ENCODE results near the gene ATRIP. TPM values are rescaled to one million over a fixed set of nuclear protein-coding genes. Genes with fewer than 3 reads are reported as not detected.
"Not testable (repeated sequence)": the region's sequence is repeated elsewhere in the genome, so short reads cannot be mapped to it uniquely, and the experiment has no call there.

ATRIP gene
- polyA plus RNA-seq, 3 donors: 1.8 to 4.7 (median 2.8) TPM

GRCh38 chr3:48459773-48460516, 13.4 kb downstream of the ATRIP start:
- no peak overlapping the region for H2AFZ ChIP-seq (ENCODE audit: insufficient read depth, low read depth, low read length, poor library complexity, severe bottlenecking)
- H3K27me3 Mint-ChIP-seq (ENCODE audit: low read depth in 3 of 3): peaks cover 0 to 2% (median 0%) of the 10 kb centered on the region in 3 donors
- no peak for DNase-seq
- H3K4me2 ChIP-seq (replicated peaks; ENCODE audit: extremely low read depth, low read length, poor library complexity, severe bottlenecking): no peak overlapping the region
- H3K79me2 ChIP-seq (ENCODE audit: insufficient read depth, low read length): no peaks in the 10 kb centered on the region
- no peaks in the 10 kb centered on the region for H3K9me3 ChIP-seq (replicated peaks in 1 of 2; ENCODE audit: control insufficient read depth in 1 of 2, insufficient read depth in 1 of 2, low read length in 2 of 2)
- H3K36me3 ChIP-seq (replicated peaks in 1 of 2; ENCODE audit: control insufficient read depth in 1 of 2, insufficient read depth in 2 of 2, low read length in 2 of 2): peaks cover 43 to 64% of the 10 kb centered on the region in 2 donors
- no peaks in the 10 kb centered on the region for H3K9me3 Mint-ChIP-seq
- intact Hi-C loops (cut with micrococcal nuclease): loop anchor here (10.0 kb wide), 2 partner anchors 175 to 225 kb away; partner anchors contain the start of genes SLC26A6 (in 2 of the 2) and NCKIPSD (in 1 of the 2)
- no peak overlapping the region for H3K4me3 Mint-ChIP-seq
- H3K27ac Mint-ChIP-seq: no peak overlapping the region
- H3K9ac ChIP-seq (ENCODE audit: insufficient read depth, low read length, poor library complexity, severe bottlenecking): no peak overlapping the region
- no peak for TF ChIP-seq CTCF (IDR thresholded peaks at IDR 0.05)
- H3K27me3 ChIP-seq (ENCODE audit: control insufficient read depth in 2 of 2, insufficient read depth in 2 of 2, low read length in 2 of 2): no peaks in the 10 kb centered on the region
- 97% methylated on average over 7 of the region's 7 CpGs for WGBS (ENCODE audit: insufficient coverage)
- H3K36me3 Mint-ChIP-seq: peaks cover 36 to 67% of the 10 kb centered on the region in 2 donors
- no peaks in the 10 kb centered on the region for H3K4me1 Mint-ChIP-seq
- no peaks in the 10 kb centered on the region for H4K20me1 ChIP-seq (ENCODE audit: insufficient read depth, low read length)
- H3K27ac ChIP-seq (ENCODE audit: low read depth in 1 of 2, low read length in 2 of 2): no peak overlapping the region
- H3K4me1 ChIP-seq (ENCODE audit: control insufficient read depth in 1 of 2, insufficient read depth in 2 of 2, low read length in 2 of 2): peaks cover 2% of the 10 kb centered on the region in 2 donors
- H3K4me3 ChIP-seq (replicated peaks in 1 of 3; ENCODE audit: low read depth in 2 of 3, low read length in 3 of 3): no peak overlapping the region

DNA sequence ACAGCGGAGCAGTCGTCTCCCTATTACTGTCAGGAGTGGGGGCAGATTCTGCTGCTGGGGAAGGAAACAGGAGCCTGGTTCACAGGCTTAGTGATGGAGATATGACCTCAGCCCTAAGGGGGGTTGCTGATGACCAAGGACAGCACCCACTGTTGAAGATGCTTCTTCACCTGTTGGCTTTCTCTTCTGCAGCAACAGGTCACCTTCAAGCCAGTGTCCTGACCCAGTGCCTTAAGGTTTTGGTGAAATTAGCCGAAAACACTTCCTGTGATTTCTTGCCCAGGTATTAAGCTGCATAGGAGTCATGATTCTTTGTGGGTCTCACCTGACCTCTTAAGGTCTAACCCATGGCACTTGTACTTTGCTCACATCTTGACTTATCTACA, 14.0 kb downstream of the ATRIP start:
- no peak overlapping the region for H3K4me3 ChIP-seq (replicated peaks in 1 of 3; ENCODE audit: low read depth in 2 of 3, low read length in 3 of 3)
- no peaks in the 10 kb centered on the region for H3K79me2 ChIP-seq (ENCODE audit: insufficient read depth, low read length)
- H3K27me3 Mint-ChIP-seq (ENCODE audit: low read depth in 3 of 3): peaks cover 0 to 2% (median 0%) of the 10 kb centered on the region in 3 donors
- H3K4me3 Mint-ChIP-seq: no peak overlapping the region
- H4K20me1 ChIP-seq (ENCODE audit: insufficient read depth, low read length): no peaks in the 10 kb centered on the region
- no peaks in the 10 kb centered on the region for H3K9me3 Mint-ChIP-seq
- no peak for TF ChIP-seq CTCF (IDR thresholded peaks at IDR 0.05)
- no peak overlapping the region for H2AFZ ChIP-seq (ENCODE audit: insufficient read depth, low read depth, low read length, poor library complexity, severe bottlenecking)
- 100% methylated on average over 2 of the region's 3 CpGs for WGBS (ENCODE audit: insufficient coverage)
- intact Hi-C loops (cut with micrococcal nuclease): loop anchor here (10.0 kb wide), 2 partner anchors 174 to 224 kb away; partner anchors contain the start of genes SLC26A6 (in 2 of the 2) and NCKIPSD (in 1 of the 2)
- H3K36me3 Mint-ChIP-seq: peaks cover 31 to 62% of the 10 kb centered on the region in 2 donors
- peaks cover 7% of the 10 kb centered on the region in 2 donors for H3K4me1 ChIP-seq (ENCODE audit: control insufficient read depth in 1 of 2, insufficient read depth in 2 of 2, low read length in 2 of 2)
- H3K27me3 ChIP-seq (ENCODE audit: control insufficient read depth in 2 of 2, insufficient read depth in 2 of 2, low read length in 2 of 2): no peaks in the 10 kb centered on the region
- no peak overlapping the region for H3K4me2 ChIP-seq (replicated peaks; ENCODE audit: extremely low read depth, low read length, poor library complexity, severe bottlenecking)
- H3K27ac ChIP-seq (ENCODE audit: low read depth in 1 of 2, low read length in 2 of 2): no peak overlapping the region
- peaks cover 5% of the 10 kb centered on the region for H3K4me1 Mint-ChIP-seq
- H3K9ac ChIP-seq (ENCODE audit: insufficient read depth, low read length, poor library complexity, severe bottlenecking): no peak overlapping the region
- no peak overlapping the region for H3K27ac Mint-ChIP-seq
- H3K36me3 ChIP-seq (replicated peaks in 1 of 2; ENCODE audit: control insufficient read depth in 1 of 2, insufficient read depth in 2 of 2, low read length in 2 of 2): peaks cover 43 to 58% of the 10 kb centered on the region in 2 donors
- no peaks in the 10 kb centered on the region for H3K9me3 ChIP-seq (replicated peaks in 1 of 2; ENCODE audit: control insufficient read depth in 1 of 2, insufficient read depth in 1 of 2, low read length in 2 of 2)
- DNase-seq: no peak

GRCh38 chr3:48461767-48462166, 15.2 kb downstream of the ATRIP start:
- Histone ChIP-seq H3K36me3 (replicated peaks in 1 of 2; ENCODE audit: control insufficient read depth in 1 of 2, insufficient read depth in 2 of 2, low read length in 2 of 2) (peaks cover 37 to 48% of the 10 kb centered on the region in 2 donors), H3K4me1 (ENCODE audit: control insufficient read depth in 1 of 2, insufficient read depth in 2 of 2, low read length in 2 of 2) (peaks cover 11 to 12% of the 10 kb centered on the region in 2 donors)
- peaks cover 26 to 54% of the 10 kb centered on the region in 2 donors for H3K36me3 Mint-ChIP-seq
- not testable (repeated sequence) for H3K27ac ChIP-seq (ENCODE audit: low read depth in 1 of 2, low read length in 2 of 2); H3K9me3 Mint-ChIP-seq; H3K4me1 Mint-ChIP-seq; H4K20me1 ChIP-seq (ENCODE audit: insufficient read depth, low read length); H2AFZ ChIP-seq (ENCODE audit: insufficient read depth, low read depth, low read length, poor library complexity, severe bottlenecking); H3K4me3 Mint-ChIP-seq; H3K4me3 ChIP-seq (replicated peaks in 1 of 3; ENCODE audit: low read depth in 2 of 3, low read length in 3 of 3); H3K27me3 ChIP-seq (ENCODE audit: control insufficient read depth in 2 of 2, insufficient read depth in 2 of 2, low read length in 2 of 2); H3K27me3 Mint-ChIP-seq (ENCODE audit: low read depth in 3 of 3); H3K4me2 ChIP-seq (replicated peaks; ENCODE audit: extremely low read depth, low read length, poor library complexity, severe bottlenecking); H3K27ac Mint-ChIP-seq; H3K79me2 ChIP-seq (ENCODE audit: insufficient read depth, low read length); H3K9ac ChIP-seq (ENCODE audit: insufficient read depth, low read length, poor library complexity, severe bottlenecking); H3K9me3 ChIP-seq (replicated peaks in 1 of 2; ENCODE audit: control insufficient read depth in 1 of 2, insufficient read depth in 1 of 2, low read length in 2 of 2); DNase-seq
- intact Hi-C loops (cut with micrococcal nuclease): loop anchor here (10.0 kb wide), 2 partner anchors 173 to 223 kb away; partner anchors contain the start of genes SLC26A6 (in 2 of the 2) and NCKIPSD (in 1 of the 2)
- 100% methylated on average over 3 of the region's 7 CpGs for WGBS (ENCODE audit: insufficient coverage)
